ENCODE results near the gene CBX4.

CBX4 gene

GRCh38 chr17:79811011-79811867, 28.0 kb downstream of the CBX4 start:
- peak; percentile 16 for DNase-seq

GRCh38 chr17:79810130-79811010, 28.9 kb downstream of the CBX4 start:
- DNase-seq: peak; percentile 74

- no peak for DNase-seq
Measured at GRCh38 chr17:79809530-79810129, 29.6 kb downstream of the CBX4 start.

GRCh38 chr17:79808763-79809529, 30.3 kb downstream of the CBX4 start:
- DNase-seq: peak; percentile 59

- no peak for DNase-seq
Measured at GRCh38 chr17:79806863-79807720, 32.1 kb downstream of the CBX4 start.

GRCh38 chr17:79806446-79806760, 32.8 kb downstream of the CBX4 start:
- DNase-seq: no peak

- no peak for DNase-seq
Measured at GRCh38 chr17:79804856-79805696, 34.2 kb downstream of the CBX4 start.

GRCh38 chr17:79803997-79804855, 35.0 kb downstream of the CBX4 start:
- no peak for DNase-seq

- no peak for DNase-seq
Measured at GRCh38 chr17:79803421-79803996, 35.7 kb downstream of the CBX4 start.

GRCh38 chr17:79802736-79803420, 36.4 kb downstream of the CBX4 start:
- no peak for DNase-seq

- no peak for DNase-seq
Measured at GRCh38 chr17:79802039-79802735, 37.1 kb downstream of the CBX4 start.

- peak; percentile 2 for DNase-seq
Measured at GRCh38 chr17:79801156-79802038, 37.8 kb downstream of the CBX4 start.

- peak; percentile 6 for DNase-seq
Measured at GRCh38 chr17:79800325-79801155, 38.7 kb downstream of the CBX4 start.

- DNase-seq: no peak
Measured at GRCh38 chr17:79799538-79800324, 39.5 kb downstream of the CBX4 start.

GRCh38 chr17:79799174-79799537, 40.1 kb downstream of the CBX4 start:
- DNase-seq: no peak
